ENCODE results near the gene MAST2. TPM values are rescaled to one million over a fixed set of nuclear protein-coding genes. Genes with fewer than 3 reads are reported as not detected.

The MAST2 gene
- total and polyA plus RNA-seq, 11 donors, result 56.8 to 123 (median 79.7) TPM

DNA sequence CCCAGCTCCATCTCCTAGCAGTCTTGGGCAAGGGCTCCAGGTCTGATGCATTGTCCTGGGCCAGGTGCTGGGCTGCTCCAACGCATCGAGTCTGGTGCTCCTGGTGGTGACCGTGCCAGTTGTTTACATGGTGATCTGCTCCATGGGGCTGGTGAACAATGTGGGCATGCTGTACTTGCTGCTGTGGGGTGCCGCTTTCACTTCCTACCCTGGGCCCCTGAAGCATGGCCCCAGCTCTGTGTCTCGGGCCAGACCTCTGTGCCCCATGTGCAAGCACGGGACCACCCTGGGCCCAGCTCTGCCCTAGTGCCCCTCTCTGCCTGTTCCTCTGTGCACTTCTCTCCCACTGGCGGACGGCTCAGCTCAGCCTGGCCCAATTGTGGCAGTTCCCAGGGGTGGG is 119.4 kb downstream of the MAST2 start:
- intact Hi-C loops (cut with DNase I), result loop anchor here in 3 of 10 donors (5.0 to 10.0 kb wide), 2 partner anchors 102 to 104 kb away; no protein-coding TSS in a partner anchor
- no peak for TF ChIP-seq POLR2A (IDR thresholded peaks at IDR 0.05)
- TF ChIP-seq, protein P1, sequence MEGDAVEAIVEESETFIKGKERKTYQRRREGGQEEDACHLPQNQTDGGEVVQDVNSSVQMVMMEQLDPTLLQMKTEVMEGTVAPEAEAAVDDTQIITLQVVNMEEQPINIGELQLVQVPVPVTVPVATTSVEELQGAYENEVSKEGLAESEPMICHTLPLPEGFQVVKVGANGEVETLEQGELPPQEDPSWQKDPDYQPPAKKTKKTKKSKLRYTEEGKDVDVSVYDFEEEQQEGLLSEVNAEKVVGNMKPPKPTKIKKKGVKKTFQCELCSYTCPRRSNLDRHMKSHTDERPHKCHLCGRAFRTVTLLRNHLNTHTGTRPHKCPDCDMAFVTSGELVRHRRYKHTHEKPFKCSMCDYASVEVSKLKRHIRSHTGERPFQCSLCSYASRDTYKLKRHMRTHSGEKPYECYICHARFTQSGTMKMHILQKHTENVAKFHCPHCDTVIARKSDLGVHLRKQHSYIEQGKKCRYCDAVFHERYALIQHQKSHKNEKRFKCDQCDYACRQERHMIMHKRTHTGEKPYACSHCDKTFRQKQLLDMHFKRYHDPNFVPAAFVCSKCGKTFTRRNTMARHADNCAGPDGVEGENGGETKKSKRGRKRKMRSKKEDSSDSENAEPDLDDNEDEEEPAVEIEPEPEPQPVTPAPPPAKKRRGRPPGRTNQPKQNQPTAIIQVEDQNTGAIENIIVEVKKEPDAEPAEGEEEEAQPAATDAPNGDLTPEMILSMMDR (IDR thresholded peaks at IDR 0.05), result no peak

DNA sequence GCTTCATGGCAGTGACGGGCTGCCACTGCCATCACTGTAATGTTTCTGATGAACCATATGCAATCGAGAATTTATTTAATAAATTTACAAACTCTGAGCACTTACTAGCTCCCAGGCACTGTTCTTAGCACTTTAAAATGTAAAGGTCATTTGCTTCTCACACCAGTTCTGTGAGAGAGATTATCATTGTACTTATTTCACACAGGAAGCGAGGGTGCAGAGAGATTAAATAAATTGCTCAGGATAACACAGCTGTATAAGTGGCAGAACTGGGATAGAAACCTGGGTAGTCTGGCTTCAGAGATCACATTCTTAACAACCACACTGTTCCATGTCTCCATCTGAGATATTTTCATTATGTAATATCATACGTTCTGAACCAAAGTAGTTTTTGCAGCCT is 119.9 kb downstream of the MAST2 start:
- Histone ChIP-seq H3K9me3 (no peaks in the 10 kb centered on the region), H3K27ac (peak overlapping the region in 9 of 12 donors; percentile 7 to 78 (median 66)), H3K36me3 (peaks cover 0 to 4% (median 0%) of the 10 kb centered on the region in 9 donors), H3K27me3 (no peaks in the 10 kb centered on the region), H3K4me3 (no peak overlapping the region), H3K4me1 (peaks cover 0 to 58% (median 15%) of the 10 kb centered on the region in 12 donors)
- intact Hi-C loops (cut with DNase I), result loop anchor here in 3 of 10 donors (5.0 to 10.0 kb wide), 2 partner anchors 101 to 104 kb away; no protein-coding TSS in a partner anchor
- 63 to 68% (median 65%) methylated on average over 4 of the region's 4 CpGs for WGBS, 4 donors
- ATAC-seq (no peak), DNase-seq (no peak)
- TF ChIP-seq POLR2A (IDR thresholded peaks at IDR 0.05), result no peak
- TF ChIP-seq, protein P1 (IDR thresholded peaks at IDR 0.05), result no peak

More for the DNA sequence above, 119.4 kb downstream of the MAST2 start:
- peaks cover 0 to 9% (median 0%) of the 10 kb centered on the region in 9 donors for H3K36me3 ChIP-seq
- peak overlapping the region in 10 of 12 donors; percentile 17 to 78 (median 60) for H3K27ac ChIP-seq
- H3K4me1 ChIP-seq, result peaks cover 0 to 58% (median 15%) of the 10 kb centered on the region in 12 donors
- 61 to 85% (median 78%) methylated on average over 4 to 8 of the region's 8 CpGs for WGBS, 4 donors
- H3K27me3 ChIP-seq, result no peaks in the 10 kb centered on the region
- H3K4me3 ChIP-seq, result no peak overlapping the region
- ATAC-seq, result peak; percentile 19 to 37 (median 33)
- H3K9me3 ChIP-seq, result no peaks in the 10 kb centered on the region
- DNase-seq, result no peak

DNA sequence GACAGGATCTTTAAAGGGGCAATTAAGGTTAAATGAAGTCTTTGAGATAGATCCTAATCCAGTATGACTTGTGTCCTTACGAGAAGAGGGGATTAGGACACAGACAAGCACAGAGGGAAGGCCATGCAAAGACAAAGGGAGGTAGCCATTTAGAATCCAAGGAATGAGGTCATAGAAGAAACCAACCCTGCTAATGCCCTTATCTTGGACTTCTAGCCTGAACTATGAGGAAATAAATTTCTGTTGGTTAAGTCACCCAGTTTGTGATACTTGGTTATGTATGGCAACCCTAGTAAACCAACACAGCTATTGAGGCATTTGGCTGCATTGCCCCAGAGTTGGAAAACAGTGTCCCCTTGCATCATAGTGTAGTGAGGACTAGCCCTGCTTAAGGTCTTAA is 121.3 kb downstream of the MAST2 start:
- Histone ChIP-seq H3K36me3 (no peaks in the 10 kb centered on the region), H3K4me3 (no peak overlapping the region), H3K27me3 (no peaks in the 10 kb centered on the region), H3K9me3 (no peaks in the 10 kb centered on the region), H3K27ac (no peak overlapping the region), H3K4me1 (peaks cover 0 to 63% (median 13%) of the 10 kb centered on the region in 12 donors)
- 82 to 92% (median 89%) methylated on average over 1 of the region's 1 CpG for WGBS, 4 donors
- ATAC-seq (no peak), DNase-seq (no peak)
- TF ChIP-seq POLR2A (IDR thresholded peaks at IDR 0.05), result no peak
- TF ChIP-seq, protein P1 (IDR thresholded peaks at IDR 0.05), result no peak
- intact Hi-C loops (cut with DNase I), result loop anchor here in 3 of 10 donors (5.0 to 10.0 kb wide), 2 partner anchors 100 to 103 kb away; no protein-coding TSS in a partner anchor

DNA sequence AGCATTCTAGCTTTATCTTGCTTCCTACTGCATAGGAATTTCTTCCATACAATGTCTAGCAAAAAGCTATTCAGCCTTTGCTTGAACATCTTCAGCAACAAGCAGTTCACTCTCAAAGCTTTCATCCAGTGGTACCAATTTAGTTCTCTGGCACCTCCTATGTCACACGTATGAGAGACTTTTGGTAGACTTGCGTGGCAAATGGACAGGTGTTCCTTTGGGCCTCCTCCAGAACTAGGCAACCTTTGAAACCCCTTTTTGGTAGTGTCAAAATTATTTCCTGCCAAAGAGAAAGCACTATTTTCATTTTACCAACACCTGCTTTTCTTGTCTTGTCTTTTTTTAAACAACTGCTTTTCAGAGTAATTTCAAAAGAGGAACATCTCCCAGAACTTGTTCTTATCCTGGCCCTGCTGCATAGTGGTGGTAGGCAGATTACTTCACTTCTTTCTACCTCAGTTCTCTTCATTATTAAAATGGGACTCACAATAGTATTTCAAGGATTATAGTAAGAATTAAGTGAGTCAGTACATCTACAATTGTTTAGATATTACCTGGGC is 122.4 kb downstream of the MAST2 start:
- H3K4me1 ChIP-seq, result peaks cover 0 to 61% (median 15%) of the 10 kb centered on the region in 12 donors
- DNase-seq (no peak), ATAC-seq (no peak)
- 58 to 72% (median 64%) methylated on average over 2 of the region's 2 CpGs for WGBS, 4 donors
- H3K27ac ChIP-seq, result peak overlapping the region in 1 of 12 donors; percentile 20
- no peaks in the 10 kb centered on the region for H3K27me3 ChIP-seq
- H3K9me3 ChIP-seq, result no peaks in the 10 kb centered on the region
- no peaks in the 10 kb centered on the region for H3K36me3 ChIP-seq
- TF ChIP-seq, protein P1 (IDR thresholded peaks at IDR 0.05), result no peak
- TF ChIP-seq POLR2A (IDR thresholded peaks at IDR 0.05), result no peak
- H3K4me3 ChIP-seq, result no peak overlapping the region
- intact Hi-C loops (cut with DNase I), result loop anchor here in 2 of 10 donors (10.0 kb wide), 1 partner anchor 99 kb away; no protein-coding TSS in a partner anchor

Measured in heart left ventricle (tissue), 16 donors.